Activated gamma-delta T cell treated with anti-CD3 and anti-CD28 coated beads, Interleukin-2, amount 50 U/mL, for 16 hours (primary cell): ENCODE data around the gene GAB2.

ENCODE experiments used
- DNase-seq: peaks from one replicate; pipeline ENCODE4 v3.0.0-alpha.2; 2020; ENCODE audit warnings: low read depth

The GAB2 gene

DNA sequence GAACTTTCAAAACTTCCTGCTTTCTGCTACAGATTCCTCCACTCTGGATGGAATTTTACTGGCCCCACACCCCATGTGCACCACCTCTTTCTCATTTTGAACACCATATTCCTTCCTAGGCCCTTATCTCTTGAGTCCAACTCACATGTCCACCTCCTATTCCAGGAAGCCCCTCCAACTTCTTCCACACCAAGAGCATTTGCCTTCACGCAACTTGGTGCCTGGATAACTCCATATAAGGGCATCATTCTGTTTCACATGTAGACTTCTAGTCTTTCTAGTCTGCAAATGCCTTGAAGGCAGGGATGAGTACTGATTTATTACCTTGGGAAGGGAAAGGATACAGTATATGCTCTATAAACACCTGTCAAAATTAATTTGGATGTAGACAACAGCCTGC, 17.5 kb downstream of the GAB2 start:
- no peak for DNase-seq

DNA sequence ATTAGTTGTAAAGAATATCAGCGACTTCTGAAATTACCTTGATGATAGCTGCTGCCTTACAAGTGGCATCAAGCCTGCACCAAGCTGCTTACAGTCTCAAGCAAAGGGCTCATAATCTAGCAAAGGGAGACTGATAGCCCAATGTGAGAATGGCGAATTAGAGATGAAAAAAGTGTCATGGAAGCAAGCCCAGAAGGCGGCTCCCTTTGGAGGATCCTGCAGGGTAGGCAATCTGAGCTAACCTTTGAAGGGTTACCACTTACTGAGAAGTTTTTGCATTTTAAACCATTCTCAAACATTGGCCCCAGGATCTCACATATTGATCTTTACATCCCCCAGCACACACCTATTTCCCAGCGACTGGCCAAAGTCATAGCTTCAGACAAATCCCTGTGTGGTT, 18.5 kb downstream of the GAB2 start:
- no peak for DNase-seq

DNA sequence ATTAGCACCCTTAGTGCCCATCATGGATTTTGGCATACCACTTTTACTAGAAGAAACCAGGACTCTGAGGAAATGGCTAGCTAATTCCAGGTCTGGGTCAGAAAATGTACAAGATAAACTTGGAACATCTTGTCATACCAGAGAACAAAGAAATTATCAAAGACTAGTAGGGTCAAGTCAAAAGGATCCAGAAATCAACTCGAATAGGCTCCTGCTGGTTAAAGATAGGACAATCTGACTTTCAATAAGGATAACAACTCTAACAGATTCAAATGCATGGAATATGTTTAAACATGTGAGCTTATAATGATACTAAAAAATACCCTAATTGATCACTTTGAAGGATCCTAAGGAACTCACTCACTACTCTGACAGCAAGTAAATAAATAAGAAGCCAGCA, 18.9 kb downstream of the GAB2 start:
- no peak for DNase-seq

DNA sequence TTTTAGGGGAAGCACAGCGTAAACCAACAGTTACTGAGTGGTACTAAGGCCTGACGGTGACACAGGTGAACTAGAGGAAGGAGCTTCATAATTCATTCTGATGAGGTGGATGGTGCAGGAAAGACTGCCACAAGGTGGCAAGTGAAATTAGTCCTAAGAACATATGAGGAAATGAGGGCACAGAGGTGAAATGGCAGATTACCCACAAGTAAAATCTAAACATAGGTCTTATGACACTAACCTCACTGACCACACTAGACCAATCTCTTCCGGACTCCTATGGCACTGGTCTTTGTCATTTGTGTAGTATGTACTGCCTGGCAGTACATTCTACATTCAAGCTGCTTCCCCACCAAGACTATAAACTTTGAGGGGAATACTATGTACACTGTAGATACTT, 20.2 kb downstream of the GAB2 start:
- no peak for DNase-seq

DNA sequence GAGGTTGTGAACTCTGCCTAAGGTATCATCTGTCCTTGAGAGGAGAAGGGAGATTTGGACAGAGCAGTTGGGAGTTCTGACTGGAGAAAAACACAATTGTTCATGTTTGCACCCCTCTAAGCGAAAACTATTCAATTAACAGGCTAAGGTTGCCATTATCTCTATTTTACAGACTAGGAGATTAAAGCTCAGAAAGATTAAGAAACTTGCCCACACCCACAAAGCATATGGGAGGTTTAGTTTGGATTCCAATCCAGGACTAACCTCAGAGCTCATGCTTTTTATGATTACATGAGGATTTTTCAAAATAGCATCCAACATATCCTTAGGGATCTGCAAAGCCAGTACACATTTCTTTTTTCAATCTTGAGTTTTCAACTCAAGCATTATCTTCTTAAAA, 22.0 kb downstream of the GAB2 start:
- no peak for DNase-seq

DNA sequence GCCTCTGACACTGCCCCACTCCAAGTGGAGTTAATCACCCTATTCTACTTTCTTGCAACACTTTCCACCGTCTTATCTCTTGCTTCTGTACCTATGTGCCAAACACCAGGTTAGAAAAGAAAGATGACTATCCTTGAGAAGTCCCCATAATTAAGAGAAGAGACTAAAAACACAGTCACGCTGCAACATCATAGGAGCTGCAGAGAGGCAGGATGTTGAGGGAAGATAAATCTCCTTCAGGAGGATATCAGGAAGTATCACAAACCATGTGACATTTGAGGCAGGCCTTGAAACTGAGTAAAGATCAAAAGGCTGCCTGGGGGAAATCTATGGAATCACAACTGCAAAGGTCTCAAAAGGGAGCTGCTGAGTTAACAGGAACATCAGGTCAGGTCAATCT, 24.8 kb downstream of the GAB2 start:
- no peak for DNase-seq

DNA sequence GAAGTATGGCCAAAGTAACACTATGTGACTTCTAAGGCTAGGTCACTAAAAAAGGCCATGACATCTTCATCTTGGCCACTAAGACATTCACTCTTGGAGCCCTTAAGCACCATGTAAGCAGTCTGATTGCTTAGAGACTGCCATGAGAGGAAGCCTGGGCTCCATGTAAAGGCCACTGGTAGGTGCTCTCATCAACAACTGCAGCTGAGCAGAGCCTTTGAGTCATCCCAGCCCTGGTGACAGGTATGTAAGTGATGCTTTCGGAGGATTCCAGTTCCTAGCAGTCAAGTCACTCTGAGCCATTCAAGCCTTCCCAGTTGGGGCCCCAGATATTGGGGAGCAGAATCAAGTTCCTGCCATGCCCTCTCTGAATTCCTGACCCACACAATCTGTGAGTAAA, 26.2 kb downstream of the GAB2 start:
- DNase-seq = no peak

DNA sequence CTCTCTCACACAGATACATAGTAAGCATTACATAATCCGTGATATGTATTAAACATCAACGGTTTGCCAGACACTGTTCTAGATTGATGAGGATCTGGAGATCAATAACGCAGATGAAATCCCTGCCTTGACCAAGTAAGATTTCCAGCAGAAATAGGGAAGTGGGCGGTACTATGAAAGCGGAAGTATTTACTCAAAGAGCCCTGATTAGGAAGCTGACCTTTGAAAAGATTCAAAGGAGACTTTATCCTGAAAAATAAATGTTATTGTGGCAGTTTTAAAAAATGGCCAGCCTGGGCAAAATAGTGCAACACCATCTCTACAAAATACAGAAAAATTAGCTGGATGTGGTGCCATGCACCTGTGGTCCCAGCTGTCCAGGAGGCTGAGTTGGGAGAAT, 26.8 kb downstream of the GAB2 start:
- no peak for DNase-seq

DNA sequence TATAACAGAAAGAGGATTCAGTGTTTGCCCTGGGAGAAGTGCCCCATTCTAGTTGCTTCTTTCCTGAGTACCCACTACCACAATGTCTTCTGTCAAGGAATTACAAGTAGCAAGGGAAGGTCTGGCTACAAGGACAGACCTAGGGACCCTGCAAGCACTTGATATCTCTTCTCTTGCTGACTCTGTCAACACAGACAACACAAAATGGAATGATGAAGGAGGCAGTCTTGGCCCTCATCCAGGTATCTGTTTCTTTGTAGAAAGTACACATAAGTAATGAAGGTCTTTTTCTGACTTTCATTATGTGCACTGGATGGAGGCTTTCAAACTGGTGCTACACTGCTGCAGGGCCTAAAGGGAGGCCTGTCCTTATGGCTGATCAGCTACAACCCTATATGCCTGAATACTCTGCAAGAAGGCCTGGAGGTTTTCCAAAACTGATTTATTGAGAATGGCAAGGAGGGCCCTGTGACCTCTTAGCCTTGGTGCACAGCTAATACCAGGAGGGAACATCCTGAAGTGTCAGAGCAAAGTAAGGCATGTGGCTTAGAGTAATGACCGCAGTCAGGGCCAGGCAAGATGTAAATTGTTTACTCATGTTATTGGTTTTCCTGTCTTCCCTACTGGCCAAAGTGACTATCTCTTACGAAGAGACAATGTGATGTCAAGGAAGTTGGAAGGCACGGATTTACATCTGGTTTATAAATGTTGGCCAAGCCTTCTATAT, 31.2 kb downstream of the GAB2 start:
- no peak for DNase-seq

DNA sequence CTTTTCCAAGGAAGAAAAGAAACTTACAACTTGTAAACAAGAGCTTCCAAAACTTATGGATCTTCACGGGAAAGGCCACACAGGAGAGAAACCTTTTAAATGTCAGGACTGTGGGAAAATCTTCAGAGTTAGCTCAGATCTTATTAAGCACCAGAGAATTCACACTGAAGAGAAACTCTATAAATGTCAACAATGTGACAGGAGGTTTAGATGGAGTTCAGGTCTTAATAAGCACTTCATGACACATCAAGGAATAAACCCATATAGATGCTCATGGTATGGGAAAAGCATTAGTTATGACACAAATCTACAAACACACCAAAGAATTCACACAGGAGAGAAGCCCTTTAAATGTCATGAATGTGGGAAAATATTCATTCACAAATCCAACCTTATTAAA, 32.4 kb downstream of the GAB2 start:
- DNase-seq = no peak

DNA sequence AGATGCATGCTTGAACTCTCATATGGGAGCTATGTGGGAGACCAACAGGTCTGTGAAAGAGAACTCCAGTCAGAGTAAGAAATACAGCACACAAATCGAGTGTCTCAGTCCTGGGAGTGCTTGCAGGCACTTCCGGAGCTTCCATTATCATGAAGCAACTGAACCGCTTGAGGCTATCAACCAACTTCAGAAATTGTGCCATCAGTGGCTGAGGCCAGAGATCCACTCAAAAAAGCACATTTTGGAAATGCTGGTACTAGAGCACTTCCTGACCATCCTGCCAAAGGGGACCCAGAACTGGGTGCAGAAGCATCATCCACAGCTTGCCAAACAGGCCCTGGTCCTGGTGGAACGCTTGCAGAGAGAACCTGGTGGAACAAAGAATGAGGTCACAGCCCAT, 33.4 kb downstream of the GAB2 start:
- no peak for DNase-seq

DNA sequence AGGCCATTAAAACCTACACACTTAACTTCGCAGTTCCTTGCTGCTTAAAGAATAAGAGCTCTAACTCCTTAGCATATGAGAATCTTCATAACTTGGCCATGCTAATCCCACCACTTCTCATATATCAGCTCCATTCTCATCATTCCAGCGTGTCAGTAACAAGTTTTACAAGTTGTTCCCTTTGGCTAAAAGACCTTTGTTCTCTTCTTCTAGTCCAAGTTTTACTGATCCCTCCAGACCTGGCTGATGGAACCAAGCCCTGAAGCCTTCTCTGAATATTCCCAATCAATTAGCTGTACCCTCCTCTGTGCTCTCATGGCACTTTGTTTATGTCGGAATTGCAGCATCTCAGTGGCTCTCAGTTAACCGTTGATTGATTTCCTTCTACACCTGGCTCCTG, 35.8 kb downstream of the GAB2 start:
- DNase-seq = no peak

DNA sequence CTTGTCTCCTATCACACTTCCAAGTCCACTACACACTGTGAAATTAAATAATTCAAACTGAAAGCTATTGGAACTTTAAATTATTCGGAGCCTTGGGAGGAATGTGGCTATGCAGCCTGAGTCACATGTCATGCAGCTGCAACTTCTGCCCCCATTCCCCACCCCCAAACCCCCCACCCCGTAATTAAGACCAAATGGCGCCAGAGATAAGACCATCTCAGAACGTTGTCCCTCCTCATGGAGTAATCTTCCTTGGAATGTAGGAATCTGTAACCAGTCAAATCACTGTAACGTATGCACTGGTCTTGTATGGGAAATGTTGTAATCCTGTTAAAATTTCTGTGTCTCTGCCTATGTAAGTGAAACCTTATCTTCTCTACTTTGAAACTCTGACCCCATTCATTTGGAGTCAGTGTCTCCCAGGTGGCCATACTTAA, 37.0 kb downstream of the GAB2 start:
- DNase-seq = no peak

DNA sequence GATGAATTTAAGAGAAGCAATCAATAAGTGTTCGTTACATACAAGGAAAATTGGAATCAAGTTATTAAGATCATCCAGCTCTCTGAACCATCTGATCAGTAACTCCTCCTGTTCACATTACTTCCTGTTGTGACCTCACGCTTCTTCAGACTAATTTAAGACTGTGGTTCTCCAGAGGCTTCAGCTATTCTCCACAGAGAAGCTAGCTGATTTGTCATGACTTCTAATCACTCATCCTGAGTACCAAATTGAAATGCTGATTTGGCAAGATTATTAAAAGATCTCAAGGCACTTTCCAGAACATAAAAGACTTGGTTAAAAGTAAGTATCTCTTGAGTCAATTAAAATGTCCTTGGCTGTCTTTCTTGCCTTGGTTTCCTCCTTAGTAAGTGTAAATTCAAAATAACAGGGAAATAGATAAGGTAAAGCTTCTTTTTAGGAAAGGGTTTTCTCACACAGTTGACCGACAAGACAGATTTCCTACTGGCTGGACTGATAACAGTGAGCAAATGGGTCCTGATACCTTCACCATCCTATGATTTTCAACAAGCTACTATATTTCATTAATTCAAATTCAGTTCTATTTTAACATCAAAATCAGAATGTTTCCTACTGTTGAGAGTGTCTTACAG, 38.5 kb downstream of the GAB2 start:
- no peak for DNase-seq

DNA sequence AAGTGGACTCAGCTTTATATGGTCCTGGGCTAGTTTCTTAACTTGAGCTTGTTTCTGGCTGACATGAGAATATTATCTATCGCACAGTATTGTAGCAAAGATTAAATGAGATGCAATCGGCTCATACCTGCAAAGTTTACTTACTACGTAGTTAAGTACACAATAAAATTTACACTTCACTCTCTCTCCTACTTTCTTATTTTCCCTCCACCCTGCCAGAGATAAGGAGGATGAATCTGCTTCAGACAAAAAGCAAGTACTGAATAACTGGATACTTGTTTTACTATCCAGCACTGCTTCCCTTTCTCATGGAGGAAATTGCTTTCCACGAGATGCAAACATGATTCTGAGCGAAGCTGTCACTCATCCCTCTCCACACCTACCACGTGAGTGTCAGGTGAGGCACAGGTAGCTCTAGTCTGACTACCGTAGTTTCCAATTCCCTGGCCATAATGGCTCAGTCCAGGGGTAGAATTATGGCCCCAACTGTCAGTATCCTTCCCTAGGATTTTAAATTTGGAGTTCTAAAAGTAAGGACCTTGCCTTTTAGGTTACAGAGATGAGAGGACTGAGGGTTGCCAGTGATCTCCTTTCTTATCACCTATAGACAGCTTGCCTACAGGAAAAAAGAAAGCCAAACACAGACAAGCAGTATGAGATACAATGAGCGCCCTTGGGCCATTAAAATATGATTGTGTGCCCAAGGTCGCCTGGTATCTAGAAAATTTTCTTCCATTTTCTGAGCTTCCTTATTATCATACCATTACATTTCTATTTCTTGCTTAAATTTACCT, 39.8 kb downstream of the GAB2 start:
- DNase-seq = no peak

DNA sequence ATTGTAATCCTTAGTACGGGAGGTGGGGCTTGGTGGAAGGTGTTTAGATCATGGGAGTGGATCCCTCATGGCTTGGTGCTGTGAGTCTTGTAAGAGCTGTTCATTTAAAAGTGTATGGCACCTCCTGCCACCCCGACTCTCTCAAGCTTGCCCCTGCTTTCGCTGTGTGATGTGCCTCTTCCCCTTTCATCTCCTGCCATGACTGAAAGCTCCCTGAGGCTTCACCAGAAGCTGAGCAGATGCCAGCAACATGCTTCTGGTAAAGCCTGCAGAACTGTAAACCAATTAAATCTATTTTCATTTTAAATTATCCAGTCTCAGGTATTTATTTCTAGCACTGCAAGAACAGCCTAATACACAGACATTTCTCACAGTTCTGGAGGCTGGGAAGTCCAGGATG, 40.8 kb downstream of the GAB2 start:
- no peak for DNase-seq

DNA sequence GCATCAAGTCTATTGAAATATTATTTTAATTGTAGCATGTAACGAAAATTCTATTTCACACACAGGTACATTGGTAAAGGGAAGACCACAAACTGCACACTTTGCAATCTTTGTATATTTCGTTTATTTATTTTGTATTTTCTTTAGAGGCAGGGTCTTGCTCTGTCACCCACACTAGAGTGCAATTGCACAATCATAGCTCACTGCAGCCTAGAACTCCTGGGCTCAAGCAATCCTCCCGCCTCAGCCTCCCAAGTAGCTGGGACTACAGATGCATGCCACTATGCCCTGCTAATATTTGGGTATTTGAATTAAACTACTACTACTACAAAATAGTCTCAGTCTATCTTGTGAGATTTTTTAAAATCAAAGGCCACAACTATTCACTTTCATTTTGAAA, 42.7 kb downstream of the GAB2 start:
- no peak for DNase-seq

DNA sequence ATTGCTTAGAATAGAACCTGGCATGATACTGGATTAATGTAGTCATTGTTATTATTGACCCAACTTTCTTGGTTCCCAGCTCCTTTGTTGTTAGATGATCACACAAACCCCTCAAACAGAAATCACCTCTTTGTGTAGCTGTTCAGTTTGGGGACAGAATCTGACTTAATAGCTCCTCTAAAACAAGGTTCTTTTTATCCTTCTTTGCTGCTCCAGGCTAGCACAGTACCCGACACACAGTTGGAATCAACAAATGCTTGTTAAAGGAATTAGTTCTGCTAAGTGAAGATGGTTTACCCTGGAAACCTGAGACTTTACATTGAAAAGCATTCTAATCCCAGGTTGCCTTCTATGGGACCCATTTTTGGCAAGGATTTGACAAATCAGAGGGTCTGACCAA, 43.9 kb downstream of the GAB2 start:
- DNase-seq = no peak

DNA sequence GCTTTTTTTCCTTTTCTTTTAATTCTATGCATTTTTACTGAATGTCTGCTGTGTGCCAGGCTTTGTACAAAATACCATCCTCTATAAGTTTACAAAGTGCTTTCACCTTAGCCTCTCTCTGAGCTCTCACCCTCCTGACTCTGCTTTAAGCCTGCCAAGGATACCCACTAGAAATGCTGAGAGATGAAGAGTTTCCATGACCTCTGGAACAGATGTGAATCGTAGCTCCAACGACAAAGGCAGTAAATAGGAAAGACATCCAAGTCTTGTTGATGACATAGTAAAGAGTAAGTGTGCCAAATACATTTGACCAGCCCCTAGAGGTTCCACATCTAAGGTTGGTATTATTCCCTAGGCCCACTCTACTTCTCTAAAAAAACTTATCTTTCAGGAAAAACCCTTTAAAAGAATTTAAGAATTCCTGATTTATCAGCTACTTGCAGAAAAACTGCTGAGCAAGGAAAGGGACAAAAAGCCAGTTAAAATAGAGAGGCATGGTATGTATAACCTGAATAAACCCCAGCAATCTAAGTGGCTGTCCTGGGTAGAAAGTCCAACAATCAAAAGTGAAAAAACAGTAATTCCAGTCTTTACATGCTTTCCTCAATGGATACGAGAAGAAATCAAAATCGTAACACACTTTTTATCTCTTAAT, 45.4 kb downstream of the GAB2 start:
- no peak for DNase-seq

DNA sequence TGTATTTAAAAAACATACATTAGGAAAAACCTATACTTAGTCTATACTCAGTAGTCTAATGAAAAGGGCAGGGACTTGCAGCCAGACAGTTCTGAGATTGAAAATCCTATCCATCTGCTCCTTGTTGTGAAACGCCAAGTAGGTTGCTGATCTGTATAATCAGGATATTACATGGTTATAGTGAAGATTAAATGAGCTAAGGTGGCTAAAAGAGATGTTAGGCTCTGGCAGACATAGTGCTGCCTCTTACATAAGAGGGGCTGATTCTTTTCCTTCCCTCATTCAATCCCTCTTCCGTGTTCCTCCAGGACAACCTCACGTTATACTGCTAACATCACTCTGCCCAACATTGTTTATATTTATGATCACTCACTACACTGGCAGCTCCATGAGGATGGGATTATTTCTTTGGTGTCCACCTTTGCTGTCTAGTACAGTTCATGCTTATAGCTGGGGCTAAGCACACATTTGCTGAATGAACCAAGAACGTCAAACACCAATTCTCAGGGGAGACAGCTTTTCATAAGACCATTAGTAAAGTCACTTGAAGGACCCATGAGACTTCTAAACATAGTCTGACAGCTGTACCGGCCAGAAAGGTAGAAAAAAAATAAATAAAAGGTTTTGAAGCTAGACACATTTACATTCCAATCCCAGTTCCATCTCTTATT, 46.3 kb downstream of the GAB2 start:
- DNase-seq = no peak

DNA sequence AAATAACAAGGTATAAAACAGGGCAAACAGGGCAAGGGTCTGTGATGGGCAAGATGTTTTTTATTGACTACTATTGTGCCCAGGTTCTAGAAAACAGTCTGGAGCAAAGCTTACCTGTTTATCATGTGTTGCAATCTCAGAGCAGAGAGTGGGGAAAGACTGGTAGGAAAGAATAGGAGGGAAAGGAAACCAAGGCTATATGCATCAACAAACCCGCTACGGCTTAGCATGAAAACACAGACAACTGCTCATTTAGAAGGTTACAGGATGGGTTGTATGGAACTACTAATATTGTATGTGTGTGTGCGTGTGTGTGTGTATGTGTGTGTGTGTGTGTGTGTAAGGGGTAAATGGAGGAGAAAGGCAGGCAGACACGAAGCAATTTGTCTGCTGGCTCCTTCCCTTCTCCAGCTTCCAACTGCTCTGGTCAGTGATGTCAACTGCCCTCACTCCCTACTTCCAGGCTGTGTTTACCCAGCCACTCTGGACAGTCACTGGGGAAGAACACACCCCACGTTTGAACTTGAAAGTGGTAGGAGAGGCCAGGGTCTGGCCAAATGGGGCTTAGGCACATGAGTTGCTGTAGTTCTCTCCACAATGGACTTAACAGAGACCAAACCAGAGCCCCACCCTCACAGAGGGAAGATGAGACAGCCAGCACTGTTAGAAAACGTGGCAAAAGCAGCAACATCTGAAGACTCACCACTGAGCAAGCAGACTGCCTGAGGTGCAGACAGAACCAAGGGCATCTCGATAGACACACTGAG, 47.0 kb downstream of the GAB2 start:
- no peak for DNase-seq
